Measurements from ENCODE around the gene TICRR. TPM values are rescaled to one million over a fixed set of nuclear protein-coding genes. Genes with fewer than 3 reads are reported as not detected.

TICRR gene
- total RNA-seq, 2 donors from 2014 or later: 18.5 to 23.4 TPM

- Mint-ChIP-seq H3K27ac (no peak overlapping the region), H3K4me3 (peak overlapping the region; percentile 87 to 89)
- ATAC-seq (replicated peaks in 1 of 2): peak in 1 of 2 donors; percentile 41
These were observed 81.0 kb downstream of the TICRR start for GRCh38 chr15:89656116-89656815.

GRCh38 chr15:89657686-89658200 lies 82.5 kb downstream of the TICRR start:
- no peak overlapping the region for H3K4me3 Mint-ChIP-seq
- ATAC-seq (replicated peaks in 1 of 2): no peak
- no peaks in the 10 kb centered on the region for H3K9me3 Mint-ChIP-seq
- no peak overlapping the region for H3K27ac Mint-ChIP-seq
- peaks cover 76% of the 10 kb centered on the region for H3K27me3 Mint-ChIP-seq (ENCODE audit: low read depth)
- no peaks in the 10 kb centered on the region for H3K36me3 Mint-ChIP-seq (ENCODE audit: insufficient read depth in 2 of 2)
- no peak for DNase-seq
- peaks cover 21% of the 10 kb centered on the region for H3K4me1 Mint-ChIP-seq (ENCODE audit: low read depth)

More at GRCh38 chr15:89656116-89656815, 81.0 kb downstream of the TICRR start:
- no peak for DNase-seq
- no peaks in the 10 kb centered on the region for H3K9me3 Mint-ChIP-seq
- H3K4me1 Mint-ChIP-seq (ENCODE audit: low read depth): peaks cover 21% of the 10 kb centered on the region
- no peaks in the 10 kb centered on the region for H3K36me3 Mint-ChIP-seq (ENCODE audit: insufficient read depth in 2 of 2)
- peaks cover 75% of the 10 kb centered on the region for H3K27me3 Mint-ChIP-seq (ENCODE audit: low read depth)

DNA sequence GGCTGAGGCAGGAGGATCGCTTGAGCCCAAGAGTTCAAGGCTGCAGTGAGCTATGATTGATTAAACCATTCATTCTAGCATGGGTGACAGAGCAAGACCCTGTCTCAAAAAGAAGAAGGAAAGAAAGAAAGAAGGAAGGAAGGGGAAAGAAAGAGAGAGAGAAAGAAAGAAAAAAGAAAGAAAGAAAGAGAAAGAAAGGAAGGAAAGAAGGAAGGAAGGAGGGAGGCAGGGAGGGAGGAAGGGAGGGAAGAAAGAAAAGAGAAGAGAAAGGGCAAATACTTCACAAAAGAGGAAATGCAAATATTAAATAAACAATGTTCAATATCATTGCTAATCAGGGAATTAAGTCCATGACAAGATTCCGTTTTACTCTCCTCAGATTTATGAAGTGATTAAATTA lies 84.0 kb downstream of the TICRR start:
- H3K4me1 Mint-ChIP-seq (ENCODE audit: low read depth): peaks cover 15% of the 10 kb centered on the region
- DNase-seq (no peak), ATAC-seq (replicated peaks in 1 of 2) (no peak)
- no peaks in the 10 kb centered on the region for H3K36me3 Mint-ChIP-seq (ENCODE audit: insufficient read depth in 2 of 2)
- no peak overlapping the region for H3K4me3 Mint-ChIP-seq
- no peak overlapping the region for H3K27ac Mint-ChIP-seq
- H3K27me3 Mint-ChIP-seq (ENCODE audit: low read depth): peaks cover 68% of the 10 kb centered on the region
- H3K9me3 Mint-ChIP-seq: no peaks in the 10 kb centered on the region

DNA sequence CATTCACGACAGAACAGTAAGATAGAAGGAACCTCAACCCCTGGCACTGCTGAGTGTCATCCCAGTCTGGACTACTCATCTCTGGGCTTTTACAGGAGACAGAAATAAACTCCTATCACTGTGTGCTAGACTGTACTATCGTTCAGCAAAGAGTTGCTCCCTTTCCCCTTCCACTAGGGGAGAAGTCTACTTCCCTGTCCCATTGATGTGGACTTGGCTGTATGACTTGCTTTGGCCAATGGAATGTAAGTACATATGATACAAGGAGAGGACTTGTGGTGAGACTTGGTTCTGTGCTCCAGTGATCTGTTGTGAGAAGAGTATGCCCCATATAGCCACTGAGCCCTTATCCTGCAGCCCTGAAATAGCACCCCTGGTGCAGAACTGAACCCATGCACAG lies 85.3 kb downstream of the TICRR start:
- Mint-ChIP-seq H3K27ac (no peak overlapping the region), H3K36me3 (ENCODE audit: insufficient read depth in 2 of 2) (no peaks in the 10 kb centered on the region), H3K4me1 (ENCODE audit: low read depth) (peaks cover 6% of the 10 kb centered on the region), H3K27me3 (ENCODE audit: low read depth) (peaks cover 68% of the 10 kb centered on the region), H3K4me3 (no peak overlapping the region), H3K9me3 (no peaks in the 10 kb centered on the region)
- no peak for ATAC-seq (replicated peaks in 1 of 2)
- no peak for DNase-seq

DNA sequence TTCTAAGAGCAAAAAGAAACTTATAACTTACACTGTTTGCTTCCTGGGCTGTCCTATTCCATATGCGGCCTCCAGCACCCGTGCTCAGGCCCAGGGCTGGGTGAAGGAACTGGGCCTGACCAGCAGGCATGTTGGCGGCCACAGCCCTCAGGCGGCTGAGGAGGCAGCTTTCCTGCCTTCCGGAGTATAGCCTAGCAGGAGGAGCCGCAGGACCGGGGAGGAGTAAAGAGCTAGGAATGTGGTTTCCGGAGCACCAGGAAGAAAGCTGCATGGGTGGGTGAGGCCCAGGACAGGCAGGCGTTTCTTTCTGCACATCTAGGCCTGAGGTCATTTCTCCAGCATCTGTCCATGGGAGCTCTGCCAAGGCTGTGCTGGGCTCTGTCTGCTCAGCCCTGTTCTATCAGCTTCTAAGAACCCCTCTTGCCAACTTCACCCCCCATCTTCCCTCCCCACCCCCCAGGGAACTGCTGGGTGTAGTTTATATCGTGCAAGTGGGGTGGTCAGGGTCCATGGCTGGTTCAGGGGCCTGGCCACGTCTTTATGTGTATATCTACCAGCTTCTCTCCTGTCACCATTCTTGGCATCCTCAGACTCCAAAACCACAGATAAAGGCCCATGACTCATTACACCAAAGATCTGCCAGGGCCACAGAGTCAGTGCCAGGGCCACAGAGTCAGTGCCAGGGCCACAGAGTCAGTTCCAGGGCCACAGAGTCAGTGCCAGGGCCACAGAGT lies 87.8 kb downstream of the TICRR start:
- ATAC-seq (replicated peaks in 1 of 2) (no peak), DNase-seq (no peak)
- H3K4me3 Mint-ChIP-seq: no peak overlapping the region
- H3K4me1 Mint-ChIP-seq (ENCODE audit: low read depth): no peaks in the 10 kb centered on the region
- no peaks in the 10 kb centered on the region for H3K36me3 Mint-ChIP-seq (ENCODE audit: insufficient read depth in 2 of 2)
- peaks cover 46% of the 10 kb centered on the region for H3K27me3 Mint-ChIP-seq (ENCODE audit: low read depth)
- H3K27ac Mint-ChIP-seq: no peak overlapping the region
- H3K9me3 Mint-ChIP-seq: no peaks in the 10 kb centered on the region

DNA sequence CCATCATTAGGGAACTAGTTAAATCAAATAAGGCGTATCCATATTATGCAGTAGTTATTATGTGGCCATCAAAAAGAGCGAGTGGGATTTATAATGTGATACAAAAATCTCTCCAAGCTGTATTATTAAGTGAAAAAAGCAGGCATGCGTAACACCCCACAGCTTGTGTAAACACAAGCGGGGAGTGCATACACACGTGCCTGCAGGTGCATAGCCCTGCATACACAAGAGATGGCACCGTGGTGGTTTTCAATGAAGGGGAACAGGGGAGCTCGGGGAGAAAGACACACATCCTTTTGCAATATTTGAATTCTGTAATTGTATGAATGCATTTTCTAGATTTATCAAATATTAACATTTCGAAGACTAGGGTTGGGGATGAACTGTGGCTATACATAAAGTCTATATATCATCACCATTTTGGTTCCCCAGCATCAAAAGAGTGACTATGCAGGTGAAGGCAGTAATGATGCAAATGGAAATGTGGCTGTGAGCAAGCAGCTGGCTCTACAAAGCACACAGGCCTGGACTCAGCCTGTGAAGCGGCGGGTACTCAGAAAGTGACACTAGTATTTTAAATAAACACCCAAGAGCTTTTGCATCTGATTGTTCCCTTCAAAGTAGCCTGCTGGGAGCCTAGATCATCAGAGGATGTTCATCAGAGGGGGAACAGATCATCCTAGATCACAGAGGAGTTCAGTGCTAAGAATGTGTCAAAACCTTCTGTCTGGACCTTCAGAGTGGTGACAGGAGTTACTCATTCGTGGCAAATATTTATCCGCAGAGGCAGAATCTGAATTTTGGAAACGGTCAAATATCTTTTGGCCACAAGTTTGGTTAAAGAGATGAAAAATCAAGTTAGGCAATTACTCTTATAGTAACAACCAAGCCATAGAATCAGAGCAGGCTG lies 89.4 kb downstream of the TICRR start:
- no peak for ATAC-seq (replicated peaks in 1 of 2)
- Mint-ChIP-seq H3K9me3 (no peaks in the 10 kb centered on the region), H3K4me3 (peak overlapping the region; percentile 50 to 76)

DNA sequence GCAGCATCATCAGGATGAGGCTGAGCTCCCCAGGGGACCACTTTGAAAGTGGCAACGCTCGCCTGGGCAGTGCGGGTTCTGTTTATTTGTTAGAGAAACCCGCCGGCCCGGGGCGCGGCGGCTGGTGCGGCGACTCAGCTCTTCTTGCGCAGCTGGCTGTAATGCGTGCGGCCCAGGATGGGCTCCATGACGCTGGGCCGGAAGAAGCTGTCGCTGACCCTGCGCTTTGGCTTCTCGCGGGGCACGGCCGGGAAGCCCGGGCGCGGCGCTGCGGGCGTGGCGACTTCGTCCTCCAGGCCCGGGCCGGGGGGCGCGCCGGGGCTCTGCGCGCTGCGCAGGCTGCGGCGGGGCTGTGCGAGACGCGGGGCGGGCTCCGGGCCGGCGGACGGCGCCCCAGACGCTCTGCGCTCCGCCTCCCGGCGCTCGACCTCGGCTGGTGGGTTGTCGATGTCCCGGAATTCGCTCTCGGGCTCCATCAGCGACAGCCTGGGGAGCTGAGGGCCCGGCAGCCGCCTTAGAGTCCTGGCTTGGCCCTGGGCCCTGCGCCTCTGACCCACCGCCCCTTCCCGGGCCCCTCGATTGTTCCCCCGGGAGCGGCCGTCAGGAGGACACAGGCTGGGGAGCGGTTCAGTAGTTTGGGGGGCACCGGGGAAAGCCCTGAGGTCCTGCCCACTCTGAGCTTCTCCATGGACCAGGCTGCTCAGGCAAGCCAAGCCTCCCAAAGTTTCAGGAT lies 90.3 kb downstream of the TICRR start:
- DNase-seq: peak; percentile 34 to 41
- H3K4me3 Mint-ChIP-seq: peak overlapping the region; percentile 38 to 47
- H3K36me3 Mint-ChIP-seq (ENCODE audit: insufficient read depth in 2 of 2): no peaks in the 10 kb centered on the region

More for the DNA sequence above, 89.4 kb downstream of the TICRR start:
- no peak overlapping the region for H3K27ac Mint-ChIP-seq
- DNase-seq: no peak
- no peaks in the 10 kb centered on the region for H3K4me1 Mint-ChIP-seq (ENCODE audit: low read depth)
- H3K27me3 Mint-ChIP-seq (ENCODE audit: low read depth): peaks cover 35% of the 10 kb centered on the region
- no peaks in the 10 kb centered on the region for H3K36me3 Mint-ChIP-seq (ENCODE audit: insufficient read depth in 2 of 2)

DNA sequence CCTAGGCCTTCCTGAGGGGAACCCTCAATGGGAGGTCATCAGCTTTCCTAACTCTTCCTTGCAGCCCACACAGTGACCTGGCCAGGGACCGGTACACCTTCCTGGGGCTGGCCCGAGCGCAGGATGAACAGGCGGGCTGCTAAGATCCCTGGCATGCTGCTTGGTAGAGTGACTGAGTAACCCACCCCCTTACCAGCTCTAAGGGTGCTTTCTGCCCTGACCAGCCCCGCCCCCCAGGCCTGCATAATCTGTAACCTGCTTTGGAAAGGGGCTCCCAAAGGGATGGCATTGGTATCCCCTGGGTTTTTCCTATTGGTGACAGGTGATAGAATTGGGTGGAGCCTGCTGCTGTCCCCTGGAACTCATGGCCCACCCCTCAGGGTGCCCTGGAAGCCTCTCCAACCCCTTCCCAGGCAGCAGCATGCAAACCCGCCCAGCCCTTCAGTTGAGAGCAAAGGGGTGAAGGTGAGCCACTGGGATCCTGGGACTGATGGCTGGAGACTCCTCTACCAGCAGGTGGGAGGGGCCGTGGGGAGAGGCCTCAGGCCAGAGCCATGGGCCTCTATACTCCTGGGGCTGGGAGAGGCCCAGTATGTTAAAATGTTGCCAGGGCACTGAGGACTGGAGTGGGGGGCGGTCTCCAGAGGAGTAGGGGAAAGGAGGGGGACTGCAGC lies 91.1 kb downstream of the TICRR start:
- no peak for ATAC-seq (replicated peaks in 1 of 2)
- H3K4me1 Mint-ChIP-seq (ENCODE audit: low read depth): no peaks in the 10 kb centered on the region
- peaks cover 22% of the 10 kb centered on the region for H3K27me3 Mint-ChIP-seq (ENCODE audit: low read depth)
- H3K36me3 Mint-ChIP-seq (ENCODE audit: insufficient read depth in 2 of 2): no peaks in the 10 kb centered on the region
- no peak overlapping the region for H3K27ac Mint-ChIP-seq
- no peak for DNase-seq
- H3K9me3 Mint-ChIP-seq: no peaks in the 10 kb centered on the region
- peak overlapping the region; percentile 38 to 47 for H3K4me3 Mint-ChIP-seq

More for the DNA sequence above, 90.3 kb downstream of the TICRR start:
- no peak overlapping the region for H3K27ac Mint-ChIP-seq
- no peaks in the 10 kb centered on the region for H3K9me3 Mint-ChIP-seq
- ATAC-seq (replicated peaks in 1 of 2): peak; percentile 84
- no peaks in the 10 kb centered on the region for H3K4me1 Mint-ChIP-seq (ENCODE audit: low read depth)
- H3K27me3 Mint-ChIP-seq (ENCODE audit: low read depth): peaks cover 28% of the 10 kb centered on the region

DNA sequence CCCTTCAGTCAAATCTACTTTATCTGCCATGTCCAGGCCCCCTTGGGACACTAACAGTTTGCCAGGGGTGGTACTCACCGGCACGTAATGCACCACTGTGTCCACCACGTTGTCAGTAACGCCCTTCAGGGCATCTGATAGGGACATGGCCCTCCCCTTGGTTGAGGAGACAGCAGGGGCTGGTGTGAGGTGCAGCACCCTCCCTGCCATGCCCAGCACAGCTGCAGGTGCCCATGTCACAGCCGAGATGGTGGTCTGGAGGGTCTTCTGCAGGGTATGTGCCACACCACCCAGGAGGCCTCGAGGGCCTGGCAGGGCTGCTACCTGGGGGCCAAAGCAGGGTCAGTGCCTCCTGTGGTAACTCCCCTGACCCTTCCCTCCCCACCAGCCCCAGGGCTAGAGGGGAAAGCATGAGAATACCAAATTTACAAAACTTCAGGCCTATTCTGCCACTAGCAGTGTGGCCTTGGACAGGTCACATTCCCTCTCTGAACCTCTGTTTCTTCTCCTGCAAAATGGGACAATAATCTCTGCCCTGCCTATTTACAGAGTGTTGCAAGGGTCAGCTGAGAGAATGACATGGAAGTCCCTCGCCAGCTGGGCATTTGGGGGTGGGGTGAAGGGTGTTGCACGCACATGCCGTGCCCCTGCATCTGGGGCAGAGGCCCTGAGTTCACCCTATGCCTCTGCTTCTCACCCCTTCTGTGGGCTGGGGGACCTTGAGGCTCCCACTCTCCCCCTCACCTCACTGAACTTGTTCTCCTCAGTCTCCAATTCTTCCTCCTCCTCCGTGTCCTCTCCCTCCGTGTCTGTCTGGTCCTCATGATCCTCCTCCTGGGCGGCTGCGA lies 91.8 kb downstream of the TICRR start:
- Mint-ChIP-seq H3K27ac (no peak overlapping the region), H3K36me3 (ENCODE audit: insufficient read depth in 2 of 2) (no peaks in the 10 kb centered on the region), H3K4me3 (no peak overlapping the region), H3K27me3 (ENCODE audit: low read depth) (peaks cover 22% of the 10 kb centered on the region), H3K9me3 (no peaks in the 10 kb centered on the region), H3K4me1 (ENCODE audit: low read depth) (no peaks in the 10 kb centered on the region)
- no peak for DNase-seq
- no peak for ATAC-seq (replicated peaks in 1 of 2)

- H3K36me3 Mint-ChIP-seq (ENCODE audit: insufficient read depth in 2 of 2): no peaks in the 10 kb centered on the region
- H3K27me3 Mint-ChIP-seq (ENCODE audit: low read depth): peaks cover 16% of the 10 kb centered on the region
- H3K4me3 Mint-ChIP-seq: no peak overlapping the region
- ATAC-seq (replicated peaks in 1 of 2) (no peak), DNase-seq (no peak)
- H3K4me1 Mint-ChIP-seq (ENCODE audit: low read depth): no peaks in the 10 kb centered on the region
- no peak overlapping the region for H3K27ac Mint-ChIP-seq
- no peaks in the 10 kb centered on the region for H3K9me3 Mint-ChIP-seq
These were observed 92.4 kb downstream of the TICRR start for GRCh38 chr15:89667706-89667960.

- DNase-seq (no peak), ATAC-seq (replicated peaks in 1 of 2) (no peak)
- Mint-ChIP-seq H3K4me3 (no peak overlapping the region), H3K4me1 (ENCODE audit: low read depth) (no peaks in the 10 kb centered on the region), H3K36me3 (ENCODE audit: insufficient read depth in 2 of 2) (no peaks in the 10 kb centered on the region), H3K9me3 (no peaks in the 10 kb centered on the region), H3K27me3 (ENCODE audit: low read depth) (peaks cover 11% of the 10 kb centered on the region), H3K27ac (no peak overlapping the region)
These were observed 92.9 kb downstream of the TICRR start for GRCh38 chr15:89668171-89668570.
